Endodermal cell (in vitro differentiated cells): Measurements from ENCODE around the gene POGLUT3. TPM values are rescaled to one million over a fixed set of nuclear protein-coding genes. Genes with fewer than 3 reads are reported as not detected.

Source experiments
- DNase-seq: peaks from one replicate; pipeline ENCODE4 v3.0.0-alpha.2; 2017
- H3K27ac ChIP-seq: 2 replicates; pipeline ENCODE4 v1.5.1; 2013; ENCODE audit warnings: mild to moderate bottlenecking, low read depth, low read length, moderate library complexity
- H3K27me3 ChIP-seq: 2 replicates; pipeline ENCODE4 v1.6.1; 2013; ENCODE audit warnings: mild to moderate bottlenecking, low read length, moderate library complexity; ENCODE audit not compliant: insufficient read depth, control insufficient read depth, poor library complexity, severe bottlenecking
- H3K36me3 ChIP-seq: 2 replicates; pipeline ENCODE4 v1.7.0; 2013; ENCODE audit warnings: mild to moderate bottlenecking, low read length, moderate library complexity; ENCODE audit not compliant: control insufficient read depth, insufficient read depth
- H3K4me1 ChIP-seq: one replicate; pipeline ENCODE4 v1.7.0; 2013; ENCODE audit warnings: low read length; ENCODE audit not compliant: control insufficient read depth, insufficient read depth
- H3K4me3 ChIP-seq: 2 replicates; pipeline ENCODE4 v1.5.1; 2013; ENCODE audit warnings: mild to moderate bottlenecking, low read length, moderate library complexity
- H3K9ac ChIP-seq: 2 replicates; pipeline ENCODE4 v1.6.1; 2013; ENCODE audit warnings: mild to moderate bottlenecking, low read length, moderate library complexity; ENCODE audit not compliant: poor library complexity, severe bottlenecking; ENCODE audit errors: extremely low read depth
- H3K9me3 ChIP-seq: 2 replicates; pipeline ENCODE4 v1.6.1; 2013; ENCODE audit warnings: mild to moderate bottlenecking, low read length, moderate library complexity; ENCODE audit not compliant: control insufficient read depth
- H3K27ac Mint-ChIP-seq: 2 replicates; pipeline ENCODE4 v1.8.0; 2020; ENCODE audit warnings: mixed read lengths
- H3K27me3 Mint-ChIP-seq: 2 replicates; pipeline ENCODE4 v1.8.0; 2021; ENCODE audit warnings: mild to moderate bottlenecking, mixed read lengths; ENCODE audit not compliant: insufficient read depth
- H3K36me3 Mint-ChIP-seq: 2 replicates; pipeline ENCODE4 v1.8.0; 2020; ENCODE audit warnings: low read depth, mixed read lengths
- H3K4me1 Mint-ChIP-seq: 2 replicates; pipeline ENCODE4 v1.8.0; 2020; ENCODE audit warnings: mixed read lengths
- H3K4me3 Mint-ChIP-seq: 2 replicates; pipeline ENCODE4 v1.8.0; 2020; ENCODE audit warnings: mild to moderate bottlenecking, moderate library complexity, mixed read lengths
- H3K9me3 Mint-ChIP-seq: 2 replicates; pipeline ENCODE4 v1.8.0; 2020; ENCODE audit warnings: mild to moderate bottlenecking, mixed read lengths
- CTCF ChIP-seq: fragments of 200-600 bp; sonication (generic); conservative IDR thresholded peaks from 2 replicates; pipeline ENCODE4 v1.5.0; 2021; ENCODE audit warnings: antibody characterized with exemption, mild to moderate bottlenecking
- WGBS, 2 experiments: methylation state at CpG; one replicate each; pipeline versions ENCODE4 v1.1.5 to v1.1.7; 2013; ENCODE audit warnings: missing lambda C conversion rate in 2 of 2, mixed read lengths in 1 of 2; ENCODE audit not compliant: insufficient coverage in 1 of 2, insufficient read length in 1 of 2; 5-methylcytosine and 5-hydroxymethylcytosine counted together
- total RNA-seq, 2 donors: library from RNA; stranded (reverse); fragmentation: NEBNext Ultra II Directional in 1 of 2; extraction: Animal tissue kit (Norgen Biotek cat#: 25700) in 1 of 2; gene quantifications; 2 replicates in 1 of 2; 3 replicates in 1 of 2; pipeline ENCODE4 v1.2.1, GENCODE V29; 2021

The POGLUT3 gene
- total RNA-seq, 2 donors from 2014 or later, result 22.0 to 28.7 TPM

GRCh38 chr11:108538022-108538424 lies 39.8 kb upstream of the POGLUT3 start:
- 88 to 91% methylated on average over 7 to 8 of the region's 8 CpGs for WGBS, 2 experiments
- Mint-ChIP-seq H3K4me1 (peaks cover 13% of the 10 kb centered on the region), H3K9me3 (no peaks in the 10 kb centered on the region), H3K4me3 (no peak overlapping the region), H3K36me3 (no peaks in the 10 kb centered on the region), H3K27me3 (no peaks in the 10 kb centered on the region), H3K27ac (no peak overlapping the region)
- H3K36me3 ChIP-seq, result peaks cover 14% of the 10 kb centered on the region
- no peak overlapping the region for H3K4me3 ChIP-seq
- DNase-seq, result no peak
- TF ChIP-seq CTCF, result no peak
- no peaks in the 10 kb centered on the region for H3K27me3 ChIP-seq
- H3K9ac ChIP-seq, result no peak overlapping the region
- no peaks in the 10 kb centered on the region for H3K4me1 ChIP-seq
- no peak overlapping the region for H3K27ac ChIP-seq
- H3K9me3 ChIP-seq, result no peaks in the 10 kb centered on the region

DNA sequence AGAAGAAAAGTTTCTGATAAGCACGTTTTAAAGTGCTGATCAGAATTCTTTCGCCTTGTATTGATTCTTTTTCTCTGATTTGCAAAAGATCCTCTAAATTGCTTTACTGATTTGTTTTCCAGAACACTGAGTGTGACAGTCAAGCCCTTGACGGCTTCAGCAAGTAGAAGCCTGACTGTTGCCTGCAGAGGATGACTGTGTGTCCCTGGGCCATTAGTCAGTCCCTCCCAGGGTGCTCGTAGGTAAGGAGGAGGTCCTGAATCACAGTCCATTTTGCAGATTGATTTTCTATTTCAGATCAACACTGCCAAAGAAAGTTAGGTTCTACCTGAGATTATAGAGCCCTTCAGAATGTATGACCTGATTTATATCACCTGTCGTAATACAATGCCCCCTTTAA lies 38.6 kb upstream of the POGLUT3 start:
- Mint-ChIP-seq H3K36me3 (no peaks in the 10 kb centered on the region), H3K27ac (no peak overlapping the region), H3K27me3 (no peaks in the 10 kb centered on the region), H3K4me1 (peaks cover 13% of the 10 kb centered on the region), H3K9me3 (no peaks in the 10 kb centered on the region), H3K4me3 (no peak overlapping the region)
- no peaks in the 10 kb centered on the region for H3K4me1 ChIP-seq
- TF ChIP-seq CTCF, result no peak
- WGBS, 2 experiments, result 88 to 90% methylated on average over 3 to 5 of the region's 5 CpGs
- H3K36me3 ChIP-seq, result peaks cover 14% of the 10 kb centered on the region
- no peaks in the 10 kb centered on the region for H3K27me3 ChIP-seq
- no peaks in the 10 kb centered on the region for H3K9me3 ChIP-seq
- DNase-seq, result no peak
- H3K9ac ChIP-seq, result no peak overlapping the region
- no peak overlapping the region for H3K4me3 ChIP-seq
- H3K27ac ChIP-seq, result no peak overlapping the region

DNA sequence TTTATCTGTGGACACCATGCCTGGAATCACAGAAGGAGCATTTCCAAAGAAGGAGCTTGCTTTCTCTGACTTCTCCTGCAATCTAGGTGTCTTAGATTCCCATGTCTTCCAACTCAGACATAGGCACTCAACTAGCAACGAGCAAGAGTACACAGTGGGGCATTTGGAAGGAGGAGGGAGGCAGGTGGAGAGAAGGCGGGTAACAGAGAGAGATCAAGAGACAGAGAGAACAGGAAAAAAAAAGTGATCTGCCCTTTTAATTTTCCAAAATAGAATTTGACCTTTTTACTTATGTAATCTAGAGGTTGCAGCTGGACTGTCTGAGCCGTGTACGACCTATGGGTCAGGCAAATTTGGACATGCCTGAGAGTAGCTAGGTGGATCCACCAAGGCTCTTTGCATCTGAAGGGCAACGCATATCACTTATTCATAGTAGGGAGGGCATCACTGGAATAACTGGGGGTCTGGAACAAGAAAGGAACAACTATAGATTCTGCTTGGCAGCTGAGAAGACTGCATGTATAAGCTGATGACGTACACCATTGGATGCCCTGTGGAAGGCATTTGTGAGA lies 37.3 kb upstream of the POGLUT3 start:
- no peak overlapping the region for H3K27ac ChIP-seq
- H3K36me3 ChIP-seq, result peaks cover 9% of the 10 kb centered on the region
- H3K9me3 ChIP-seq, result no peaks in the 10 kb centered on the region
- no peak for TF ChIP-seq CTCF
- no peaks in the 10 kb centered on the region for H3K4me1 ChIP-seq
- H3K4me3 ChIP-seq, result no peak overlapping the region
- Mint-ChIP-seq H3K4me3 (no peak overlapping the region), H3K27ac (no peak overlapping the region), H3K36me3 (no peaks in the 10 kb centered on the region), H3K4me1 (peaks cover 13% of the 10 kb centered on the region), H3K9me3 (no peaks in the 10 kb centered on the region), H3K27me3 (no peaks in the 10 kb centered on the region)
- H3K9ac ChIP-seq, result no peak overlapping the region
- no peaks in the 10 kb centered on the region for H3K27me3 ChIP-seq
- DNase-seq, result no peak
- WGBS, 2 experiments, result 89 to 91% methylated on average over 4 to 6 of the region's 6 CpGs
